GM18508 (cell line): ENCODE data around the gene ETFDH.
"Not testable (repeated sequence)": the region's sequence is repeated elsewhere in the genome, so short reads cannot be mapped to it uniquely, and the experiment has no call there.

Experiments
- ATAC-seq: cut with Tn5 transposase; IDR thresholded peaks from one replicate; pipeline ENCODE4 v1.9.1; 2021; ENCODE audit warnings: moderate number of reproducible peaks; ENCODE audit not compliant: insufficient read depth, unreplicated experiment

Gene ETFDH

DNA sequence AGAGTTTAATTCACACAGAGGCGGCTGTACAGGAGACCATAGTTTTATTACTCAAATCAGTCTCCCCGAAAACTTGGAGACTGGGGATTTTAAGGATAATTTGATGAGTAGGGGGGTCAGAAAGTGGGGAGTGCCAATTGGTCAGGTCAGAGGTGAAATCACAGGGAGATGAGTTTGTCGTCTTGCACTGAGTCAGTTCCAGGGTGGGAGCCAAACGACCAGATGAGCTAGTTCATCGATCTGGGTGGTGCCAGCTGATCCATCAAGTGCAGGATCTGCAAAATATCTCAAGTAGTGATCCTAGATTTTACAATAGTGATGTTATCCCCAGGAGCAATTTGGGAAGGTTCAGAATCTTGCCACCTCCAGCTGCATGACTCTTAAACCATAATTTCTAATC is 4.0 kb downstream of the ETFDH start:
- no peak for ATAC-seq

DNA sequence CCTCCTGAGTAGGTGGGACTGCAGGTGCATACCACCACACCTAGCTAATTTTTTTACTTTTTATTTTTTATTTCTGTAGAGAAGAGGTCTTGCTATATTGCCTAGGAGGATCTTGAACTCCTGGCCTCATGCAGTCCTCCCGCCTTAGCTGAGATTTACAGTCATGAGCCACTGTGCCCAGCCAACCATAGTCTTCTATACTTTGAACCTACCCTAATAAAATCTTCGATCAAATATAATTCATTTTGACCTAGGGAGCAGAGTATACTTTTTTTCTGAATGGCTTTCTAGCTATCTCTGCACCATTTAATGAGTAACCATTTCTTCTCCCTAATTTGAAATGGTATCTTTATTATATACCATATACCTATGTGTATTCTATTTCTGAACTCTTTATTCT is 6.7 kb downstream of the ETFDH start:
- ATAC-seq: no peak

DNA sequence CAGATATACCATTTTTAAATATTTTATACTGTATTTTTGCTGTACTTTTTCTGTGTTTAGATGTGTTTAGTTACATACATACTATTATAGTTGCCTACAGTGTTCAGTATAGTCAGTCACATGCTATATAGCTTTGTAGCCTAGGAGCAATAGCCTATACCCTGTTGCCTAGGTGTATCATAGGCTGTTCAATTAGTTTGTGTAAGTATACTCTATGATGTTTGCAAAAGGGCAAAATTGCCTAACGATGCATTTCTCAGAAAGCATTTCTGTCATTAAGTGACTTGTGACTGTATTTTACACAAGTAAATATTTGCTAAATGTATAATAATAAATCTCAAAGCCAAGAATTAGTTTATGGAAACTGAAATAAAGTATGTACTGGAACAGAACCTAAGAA is 9.5 kb downstream of the ETFDH start:
- ATAC-seq: no peak

DNA sequence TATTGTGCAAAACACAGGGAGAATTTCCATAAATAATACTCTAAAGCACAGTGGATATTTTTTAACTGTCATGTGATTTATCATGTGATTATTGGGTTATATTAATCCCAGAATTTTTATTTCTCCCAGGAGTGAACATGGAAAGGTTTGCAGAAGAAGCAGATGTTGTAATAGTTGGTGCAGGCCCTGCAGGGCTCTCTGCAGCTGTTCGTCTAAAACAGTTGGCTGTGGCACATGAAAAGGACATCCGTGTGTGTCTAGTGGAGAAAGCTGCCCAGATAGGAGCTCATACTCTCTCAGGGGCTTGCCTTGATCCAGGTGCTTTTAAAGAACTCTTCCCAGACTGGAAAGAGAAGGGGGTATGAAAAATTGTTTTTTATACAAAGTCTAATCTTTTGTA is 10.0 kb downstream of the ETFDH start:
- ATAC-seq: no peak

DNA sequence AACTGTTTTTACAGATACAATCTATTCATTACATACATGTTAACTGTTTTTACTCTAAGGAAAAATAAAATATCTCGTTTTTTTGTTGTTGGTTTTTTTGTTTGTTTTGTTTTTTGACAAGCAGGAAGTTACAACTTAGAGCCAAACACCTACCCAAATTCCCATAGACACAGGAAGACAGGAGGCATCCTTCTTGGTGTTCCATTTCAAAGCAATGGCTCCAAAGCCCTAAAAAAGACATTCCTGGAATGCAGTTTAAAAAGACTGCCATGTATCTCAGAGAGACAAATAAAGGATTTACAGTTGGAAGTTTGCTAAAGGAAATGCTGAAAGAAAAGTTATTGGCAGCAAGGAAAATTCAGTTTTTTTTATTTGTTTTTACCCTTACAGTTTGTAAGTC is 16.7 kb downstream of the ETFDH start:
- ATAC-seq: no peak

DNA sequence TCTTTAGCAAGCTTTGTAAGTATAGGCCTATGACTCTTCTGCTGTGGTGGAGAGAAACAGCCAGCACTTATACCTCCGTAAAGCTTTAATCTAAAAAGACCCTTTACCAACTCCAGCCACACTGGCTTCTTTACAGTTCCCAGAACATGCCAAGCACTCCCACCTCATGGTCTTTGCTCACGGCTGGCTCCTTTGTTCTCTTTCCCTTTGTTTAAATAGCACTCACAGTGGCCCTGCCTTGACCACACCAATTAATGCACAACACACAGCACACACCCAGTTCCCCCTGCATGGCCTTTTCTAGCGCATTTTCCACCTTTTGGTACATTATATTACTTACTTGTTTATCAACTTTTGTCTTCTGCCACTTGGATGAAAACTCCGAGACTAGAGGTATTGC is 32.2 kb downstream of the ETFDH start:
- ATAC-seq: no peak

DNA sequence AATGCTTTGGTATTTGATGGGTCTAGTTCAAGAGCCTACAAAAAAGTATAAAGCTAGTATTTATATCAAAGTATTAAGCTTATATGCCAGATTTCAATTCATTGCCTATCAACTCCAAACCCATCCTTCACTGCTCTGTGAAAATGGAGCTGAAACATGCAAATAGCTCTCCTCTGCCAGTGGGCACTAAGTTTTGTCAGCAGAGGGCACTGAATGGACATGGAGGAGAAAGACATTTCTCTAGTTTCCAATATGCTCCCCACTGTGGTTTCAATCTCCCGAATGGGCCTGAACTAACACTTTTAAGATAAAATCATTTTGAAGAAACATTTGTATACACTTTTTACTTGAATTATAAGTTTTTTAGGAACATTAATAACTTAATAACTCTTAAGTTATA is 38.7 kb downstream of the ETFDH start:
- ATAC-seq: no peak

DNA sequence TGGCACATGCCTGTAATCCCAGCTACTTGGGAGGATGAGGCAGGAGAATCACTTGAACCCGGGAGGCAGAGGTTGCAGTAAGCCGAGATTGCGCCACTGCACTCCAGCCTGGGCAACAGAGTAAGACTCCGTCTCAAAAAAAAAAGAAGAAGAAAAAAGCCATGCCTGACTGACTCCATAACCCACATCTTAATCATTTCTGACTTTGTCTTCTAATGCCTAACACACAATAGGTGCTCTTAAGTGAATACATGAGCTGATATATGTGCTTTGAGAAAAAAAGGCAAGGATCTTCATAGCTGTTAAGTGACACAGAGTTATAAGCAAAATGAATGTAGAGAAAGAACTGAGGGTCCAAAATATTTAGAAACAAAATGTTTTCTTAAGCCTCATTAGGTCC is 40.5 kb downstream of the ETFDH start:
- not testable (repeated sequence) for ATAC-seq

DNA sequence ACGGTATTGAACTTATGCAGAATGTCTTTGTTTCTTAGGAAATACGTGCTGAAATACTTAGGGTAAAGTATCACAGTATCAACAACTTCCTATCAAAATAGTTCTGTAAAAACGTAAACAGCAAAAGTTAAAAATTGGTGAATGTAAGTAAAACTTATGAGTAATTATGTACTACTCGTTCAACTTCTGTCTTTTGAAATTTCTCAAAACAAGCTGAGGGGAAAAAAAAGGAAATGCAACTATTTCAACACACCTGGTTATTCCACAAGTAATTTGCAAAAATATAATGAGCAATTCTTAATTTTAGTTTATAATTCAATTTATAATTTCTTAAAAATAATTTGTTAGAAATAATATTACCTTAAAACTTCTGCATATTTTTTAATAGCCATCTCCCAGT is 42.8 kb downstream of the ETFDH start:
- ATAC-seq: no peak

DNA sequence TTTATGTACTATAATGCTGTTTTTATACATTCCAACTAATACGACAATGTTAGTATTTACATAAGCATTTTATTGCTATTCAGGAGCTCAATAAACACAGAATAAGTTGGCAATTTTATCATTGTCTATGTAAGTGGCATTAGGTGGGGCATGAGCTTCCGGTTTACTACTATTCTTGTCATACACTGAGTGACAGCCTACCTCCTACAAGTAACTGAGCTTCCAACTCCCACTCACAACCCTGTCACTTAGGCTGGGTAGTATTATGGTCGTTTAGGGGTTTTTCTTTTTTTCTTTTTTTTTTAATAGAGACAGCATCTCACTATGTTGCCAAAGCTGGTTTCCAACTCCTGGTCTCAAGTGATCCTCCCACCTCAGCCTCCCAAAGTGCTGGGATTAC is 43.7 kb downstream of the ETFDH start:
- no peak for ATAC-seq

DNA sequence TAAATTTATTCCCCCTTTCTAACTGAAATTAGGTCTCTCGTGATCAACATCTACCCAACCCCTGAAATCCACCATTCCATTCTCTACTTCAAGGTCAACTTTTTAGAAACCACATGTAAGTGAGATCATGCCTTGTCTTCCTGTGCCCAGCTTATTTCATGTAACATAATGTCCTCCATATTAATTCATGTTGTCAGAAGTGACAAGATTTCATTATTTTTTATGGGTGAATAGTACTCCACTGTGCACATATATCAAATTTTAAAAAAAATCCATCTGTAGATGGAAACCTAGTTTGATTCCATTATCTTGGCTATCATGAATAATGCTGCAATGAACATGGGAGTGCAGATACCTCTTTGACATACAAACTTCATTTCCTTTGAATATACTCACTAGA is 49.6 kb downstream of the ETFDH start:
- no peak for ATAC-seq

DNA sequence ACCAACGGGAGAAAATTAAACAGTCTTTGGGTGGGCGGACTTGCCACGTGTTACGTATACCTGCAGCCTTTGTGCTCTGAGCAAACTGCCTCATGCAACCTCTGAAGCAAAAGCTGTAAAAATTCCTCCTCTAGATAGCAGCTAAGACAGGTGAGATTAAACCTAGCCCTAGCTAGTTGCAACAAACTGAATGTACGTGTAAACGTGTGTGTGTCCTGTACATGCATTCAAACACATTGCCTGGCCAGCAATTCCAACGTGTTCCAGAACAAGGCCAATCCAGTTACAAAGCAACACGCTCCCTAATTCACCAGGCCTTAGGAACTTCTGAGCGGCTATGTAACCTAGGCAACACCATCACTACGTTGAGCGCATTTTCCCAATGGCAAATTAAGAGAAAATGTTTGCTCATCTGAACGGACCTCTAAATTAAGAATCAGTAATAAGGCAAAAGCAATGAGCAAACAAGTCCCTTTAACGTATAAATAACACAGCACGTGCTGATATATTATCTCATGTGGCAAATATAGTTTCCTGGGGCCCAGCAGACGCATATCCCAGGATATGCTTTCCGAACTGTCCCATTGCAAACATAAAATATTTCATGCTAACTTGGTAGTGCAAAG is 50.3 kb downstream of the ETFDH start:
- ATAC-seq: no peak

DNA sequence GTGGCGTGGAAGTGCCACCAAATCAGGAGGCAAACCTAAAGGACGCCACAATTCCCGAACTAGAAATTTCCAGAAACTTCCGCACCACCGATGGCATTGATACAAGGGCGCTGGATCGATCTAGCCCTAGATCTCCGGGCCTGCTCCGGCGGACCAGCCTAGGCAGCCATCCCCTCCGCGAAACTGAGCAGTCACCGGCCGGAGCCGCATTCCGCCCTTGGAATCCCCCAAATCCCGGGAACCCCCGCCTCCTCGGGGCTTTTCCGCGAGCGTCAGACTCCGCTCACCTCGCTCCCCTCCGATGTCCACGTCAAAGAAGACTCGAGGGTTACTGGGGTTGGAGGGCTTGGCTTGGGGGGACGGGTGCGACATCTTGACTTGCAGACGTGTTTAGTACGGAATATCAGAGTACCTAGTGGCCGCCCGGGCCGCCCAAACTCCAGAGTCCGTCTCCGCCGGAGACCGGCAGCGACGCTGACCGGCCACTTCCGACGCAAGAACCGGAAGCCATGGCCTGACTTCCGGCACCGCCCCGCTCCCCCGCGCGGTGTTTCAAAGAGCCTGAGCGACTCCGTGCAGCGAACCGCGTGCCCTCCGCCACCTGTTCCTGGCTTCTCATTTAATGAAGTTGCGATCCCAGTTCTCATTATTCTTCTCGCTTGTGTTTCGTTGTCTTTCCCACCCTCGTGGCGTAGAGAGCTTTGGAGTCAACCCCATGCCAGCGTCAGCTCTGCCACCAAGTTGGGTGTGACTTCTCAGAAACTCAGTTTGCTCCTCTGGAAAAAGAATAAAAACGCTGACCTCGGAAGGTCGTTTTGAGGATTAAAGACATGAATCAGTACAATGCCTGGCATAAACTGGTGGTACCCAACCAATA is 51.1 kb downstream of the ETFDH start, which contains the start of gene PPID:
Gene PPID, minus strand, starts transcription at position 480 of the 877 bp plus-strand sequence. Its CDS starts 108 bp downstream, at position 372.
- peak; percentile 79 for ATAC-seq

DNA sequence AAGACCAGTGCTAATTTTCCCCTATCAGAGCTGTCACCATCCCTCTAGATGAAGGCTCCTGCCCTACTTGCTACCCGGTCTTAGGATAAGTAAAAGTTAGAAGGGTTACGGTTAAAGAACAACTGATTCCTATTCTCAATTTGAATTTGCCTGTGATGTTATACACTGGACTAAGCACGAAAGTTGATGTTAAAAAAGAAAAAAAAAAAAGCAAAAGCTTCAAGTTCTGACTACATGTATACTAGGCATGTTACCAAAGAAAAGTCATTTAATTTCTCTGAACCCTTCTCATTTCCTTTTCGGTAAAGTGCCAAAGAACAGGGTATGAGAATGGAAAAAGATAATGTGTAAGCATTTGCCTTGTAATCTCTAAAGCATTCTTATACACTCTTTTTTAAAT is 52.5 kb downstream of the ETFDH start:
- no peak for ATAC-seq

DNA sequence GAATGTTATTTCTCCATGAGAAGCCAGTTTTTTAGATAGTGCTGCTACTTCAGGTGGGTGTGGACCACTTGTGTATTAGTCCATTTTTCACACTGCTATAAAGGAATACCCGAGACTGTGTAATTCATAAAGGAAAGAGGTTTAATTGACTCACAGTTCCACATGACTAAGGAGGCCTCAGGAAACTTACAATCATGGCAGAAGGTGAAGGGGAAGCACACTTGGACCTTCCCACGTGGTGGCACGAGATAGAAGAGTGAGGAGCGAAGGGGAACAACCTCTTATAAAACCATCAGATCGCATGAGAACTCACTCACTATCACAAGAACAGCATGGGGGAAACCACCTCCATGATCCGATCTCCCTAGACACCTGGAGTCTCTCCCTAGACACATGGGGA is 54.5 kb downstream of the ETFDH start:
- no peak for ATAC-seq

DNA sequence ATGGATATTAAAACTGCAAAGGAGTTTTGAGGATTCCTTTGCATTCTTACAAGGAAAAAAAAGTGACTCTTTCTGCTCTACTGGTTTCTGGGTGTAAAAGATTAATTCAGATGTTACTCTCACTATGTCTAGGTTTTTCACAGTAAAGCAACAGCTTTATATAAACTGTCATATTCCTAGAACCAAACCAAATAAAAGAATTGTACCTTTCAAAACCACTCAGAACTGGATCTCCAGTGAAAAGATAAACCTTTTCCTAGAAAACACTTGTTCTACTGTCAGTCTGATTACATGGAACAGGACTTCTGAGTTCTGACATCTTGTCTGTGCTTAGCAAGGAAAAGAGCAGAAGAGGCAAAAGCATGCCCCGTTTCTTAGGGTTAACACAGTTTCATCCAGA is 56.1 kb downstream of the ETFDH start:
- ATAC-seq: no peak

DNA sequence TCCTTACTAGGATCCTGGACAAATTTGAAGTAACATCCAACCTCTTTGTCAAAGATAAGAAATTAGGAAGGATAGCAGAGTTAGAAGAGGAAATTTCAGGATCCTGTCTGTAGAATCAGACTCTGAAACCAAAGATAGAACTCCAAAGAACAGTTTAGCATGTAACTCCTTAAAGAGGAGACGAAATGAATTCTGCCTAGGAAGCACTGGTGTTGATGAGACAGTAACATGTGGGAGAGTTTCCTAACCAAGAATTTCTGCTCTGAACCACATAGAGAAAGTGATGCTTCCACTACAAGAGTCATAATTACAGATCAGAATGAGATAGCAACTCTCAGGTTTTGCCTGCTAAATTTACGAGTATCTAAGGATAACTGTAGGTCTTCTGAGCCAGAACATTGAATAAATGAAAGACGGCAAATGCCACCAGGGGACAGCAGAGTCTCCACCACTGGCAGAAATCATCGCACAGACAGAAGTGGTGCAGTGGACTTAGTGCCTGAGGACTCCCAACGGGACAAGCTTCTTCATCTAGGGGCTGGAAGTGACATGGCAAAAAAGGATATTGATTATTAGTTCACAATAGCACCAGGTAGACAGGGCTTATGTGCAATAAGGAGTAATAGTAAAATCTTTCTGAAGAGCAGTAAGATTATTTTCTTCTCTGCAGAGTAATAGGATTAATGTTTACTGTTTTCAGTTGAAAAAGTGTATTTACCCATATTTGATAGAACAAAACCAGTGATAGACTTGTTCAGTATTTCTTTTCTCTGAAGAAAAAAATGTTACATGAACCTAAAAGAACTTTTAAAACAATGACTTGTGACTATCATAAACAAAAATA is 57.8 kb downstream of the ETFDH start:
- peak; percentile 71 for ATAC-seq

DNA sequence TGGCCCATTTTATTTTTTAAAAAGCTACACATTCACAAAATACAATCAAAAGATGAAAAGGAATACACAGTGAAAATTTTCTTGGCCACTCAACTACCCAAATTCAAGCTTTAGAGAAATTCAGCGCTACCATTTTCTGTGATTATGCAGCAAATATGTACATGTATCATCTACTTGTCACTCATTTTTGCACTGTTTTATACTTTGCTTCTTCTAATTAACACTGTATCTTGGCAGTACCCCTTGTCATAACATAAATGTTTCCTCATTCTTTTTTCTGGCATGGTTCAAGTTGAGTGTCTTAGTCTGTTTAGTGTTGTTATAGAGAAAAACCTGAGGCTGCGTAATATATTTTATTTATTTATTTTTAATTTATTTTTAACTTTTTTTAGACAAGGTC is 66.8 kb downstream of the ETFDH start:
- ATAC-seq: no peak

DNA sequence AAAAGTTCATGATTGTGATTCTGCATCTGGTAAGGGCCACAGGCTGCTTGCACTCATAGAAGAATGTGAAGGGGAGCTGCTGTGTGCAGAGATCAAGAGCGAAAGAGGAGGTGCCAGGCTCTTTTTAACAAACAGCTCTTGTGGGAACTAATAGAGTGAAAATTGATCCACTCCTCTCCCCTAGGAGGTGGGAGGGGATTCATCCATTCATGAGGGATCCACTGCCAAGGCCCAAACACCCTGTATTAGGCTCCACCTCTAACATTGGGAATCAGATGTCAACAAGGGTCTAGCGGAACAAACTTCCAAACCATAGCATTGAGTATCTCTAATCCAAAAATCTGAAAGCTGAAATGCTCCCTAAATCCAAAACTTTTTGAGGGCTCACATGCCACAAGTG is 67.5 kb downstream of the ETFDH start:
- ATAC-seq: no peak

DNA sequence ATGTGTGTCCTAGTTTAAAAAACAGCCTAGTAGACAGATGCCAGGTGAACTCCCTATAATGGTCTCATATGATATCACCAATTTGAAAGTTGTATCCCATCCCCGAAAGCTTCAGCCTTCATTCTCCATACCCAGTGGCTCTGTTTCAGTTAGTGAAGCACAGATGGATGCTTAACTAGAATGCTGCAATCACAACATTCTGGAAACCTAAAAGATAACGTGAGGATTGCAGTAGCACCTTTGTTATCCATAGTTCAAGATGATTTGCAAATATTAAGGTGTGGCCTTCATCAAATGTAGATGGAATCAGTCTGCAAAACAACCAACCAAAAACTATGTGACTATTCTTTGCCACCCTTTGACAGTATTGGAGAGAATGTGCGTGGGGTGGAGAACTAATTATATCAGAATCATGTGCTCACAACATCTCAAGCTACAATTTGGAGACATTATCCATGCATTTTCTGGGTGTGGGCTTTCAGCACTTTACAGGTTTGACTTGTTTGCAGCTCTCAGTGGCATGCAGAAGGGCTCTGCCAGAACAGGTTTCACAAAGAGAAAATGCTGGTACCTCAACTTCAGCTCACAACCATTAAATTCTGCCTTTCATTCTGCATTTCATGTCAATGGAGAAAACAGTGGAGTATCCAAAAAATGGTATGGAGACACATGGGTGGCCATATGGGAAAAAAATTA is 69.4 kb downstream of the ETFDH start:
- ATAC-seq: no peak
